IMR-90 (cell line): Measurements from ENCODE around the gene RBL2. TPM values are rescaled to one million over a fixed set of nuclear protein-coding genes. Genes with fewer than 3 reads are reported as not detected.

Experiments
- ATAC-seq: fragments of 200-7000 bp; cut with Tn5 transposase; 2 replicates; pipeline ENCODE4 v1.9.1; 2020; ENCODE audit warnings: low read depth, mild to moderate bottlenecking, moderate library complexity
- BruUV-seq: library from RNA; stranded (reverse); fragments of 400-500 nt; replicated peaks from 2 replicates; lab custom pipeline; 2021; lab: Mats Ljungman, UMichigan
- CTCF ChIA-PET: fragments of 300-600 bp; formaldehyde crosslinking; extraction: SDS; loops from one replicate; lab custom pipeline; 2021; ENCODE audit warnings: antibody characterized with exemption; lab: Yijun Ruan, JAX
- POLR2A ChIA-PET: fragments of 300-600 bp; sonication (Branson Sonifier 250); formaldehyde crosslinking; loops from one replicate; lab custom pipeline; 2022; ENCODE audit warnings: antibody characterized with exemption; ENCODE audit not compliant: unreplicated experiment; lab: Charles Lee
- DNase-seq: peaks from one replicate; pipeline ENCODE4 v3.0.0; 2013
- H2AFZ ChIP-seq: replicated peaks from 2 replicates; pipeline ENCODE3; 2013; ENCODE audit warnings: low read length, mild to moderate bottlenecking; ENCODE audit not compliant: poor library complexity
- H2AK5ac ChIP-seq: 2 replicates; pipeline ENCODE4 v1.6.1; 2013; ENCODE audit warnings: low read depth, low read length, inconsistent platforms
- H2AK9ac ChIP-seq: replicated peaks from 2 replicates; pipeline ENCODE3; 2013; ENCODE audit warnings: mild to moderate bottlenecking, low read depth, low read length, moderate library complexity; ENCODE audit not compliant: poor library complexity
- H2BK120ac ChIP-seq: 2 replicates; pipeline ENCODE4 v1.6.1; 2013; ENCODE audit warnings: low read depth, low read length, inconsistent platforms
- H2BK15ac ChIP-seq: 3 replicates; pipeline ENCODE4 v1.6.1; 2013; ENCODE audit warnings: low read depth, low read length, inconsistent platforms
- H2BK20ac ChIP-seq: 2 replicates; pipeline ENCODE4 v1.6.1; 2013; ENCODE audit warnings: low read depth, mild to moderate bottlenecking, inconsistent platforms, low read length, moderate library complexity
- H2BK5ac ChIP-seq: 2 replicates; pipeline ENCODE4 v1.6.1; 2013; ENCODE audit warnings: mild to moderate bottlenecking, low read depth, low read length, inconsistent platforms; ENCODE audit not compliant: poor library complexity, severe bottlenecking
- H3K14ac ChIP-seq: replicated peaks from 2 replicates; pipeline ENCODE4 v1.6.1; 2013; ENCODE audit warnings: low read depth, low read length, inconsistent platforms
- H3K18ac ChIP-seq: 2 replicates; pipeline ENCODE4 v1.6.1; 2013; ENCODE audit warnings: low read depth, low read length, control low read depth
- H3K23ac ChIP-seq: 2 replicates; pipeline ENCODE4 v1.6.1; 2013; ENCODE audit warnings: low read depth, low read length, inconsistent platforms
- H3K27ac ChIP-seq: 2 replicates; pipeline ENCODE4 v1.5.1; 2013; ENCODE audit warnings: mild to moderate bottlenecking, control low read depth, low read length; ENCODE audit not compliant: insufficient read depth
- H3K27me3 ChIP-seq: 2 replicates; pipeline ENCODE4 v1.6.1; 2013; ENCODE audit warnings: low read length; ENCODE audit not compliant: control insufficient read depth, insufficient read depth
- H3K36me3 ChIP-seq: 2 replicates; pipeline ENCODE4 v1.6.1; 2013; ENCODE audit warnings: low read length, mixed read lengths; ENCODE audit not compliant: control insufficient read depth, insufficient read depth
- H3K4ac ChIP-seq: 2 replicates; pipeline ENCODE4 v1.6.1; 2013; ENCODE audit warnings: low read depth, low read length, inconsistent platforms
- H3K4me1 ChIP-seq: 2 replicates; pipeline ENCODE4 v1.6.1; 2013; ENCODE audit warnings: low read length, mixed read lengths; ENCODE audit not compliant: control insufficient read depth, insufficient read depth
- H3K4me2 ChIP-seq: 2 replicates; pipeline ENCODE4 v1.6.1; 2013; ENCODE audit warnings: low read depth, mild to moderate bottlenecking, control low read depth, low read length, moderate library complexity
- H3K4me3 ChIP-seq: 2 replicates; pipeline ENCODE4 v1.5.1; 2013; ENCODE audit warnings: low read depth, mild to moderate bottlenecking, control low read depth, low read length, moderate library complexity; ENCODE audit not compliant: insufficient read depth
- H3K56ac ChIP-seq: 2 replicates; pipeline ENCODE4 v1.6.1; 2013; ENCODE audit warnings: low read length, inconsistent platforms; ENCODE audit not compliant: insufficient read depth; ENCODE audit errors: extremely low read depth
- H3K79me1 ChIP-seq, 2 experiments: 2 replicates each; pipeline ENCODE4 v1.6.1; 2013; ENCODE audit warnings: low read length in 2 of 2, inconsistent platforms in 1 of 2, low read depth in 1 of 2
- H3K9ac ChIP-seq: 2 replicates; pipeline ENCODE4 v1.6.1; 2013; ENCODE audit warnings: low read depth, low read length, control low read depth
- H3K9me1 ChIP-seq: 2 replicates; pipeline ENCODE4 v1.6.1; 2013; ENCODE audit warnings: low read length, inconsistent platforms; ENCODE audit not compliant: insufficient read depth
- H3K9me3 ChIP-seq: 2 replicates; pipeline ENCODE4 v1.6.1; 2013; ENCODE audit warnings: low read length; ENCODE audit not compliant: control insufficient read depth, insufficient read depth
- H4K20me1 ChIP-seq: 2 replicates; pipeline ENCODE4 v1.6.1; 2013; ENCODE audit warnings: low read length, inconsistent platforms; ENCODE audit not compliant: insufficient read depth
- H4K5ac ChIP-seq: 2 replicates; pipeline ENCODE4 v1.6.1; 2013; ENCODE audit warnings: mild to moderate bottlenecking, low read depth, low read length, control low read depth
- H4K8ac ChIP-seq, 2 experiments: 2 replicates each; pipeline ENCODE4 v1.6.1; 2013; ENCODE audit warnings: low read depth in 2 of 2, low read length in 2 of 2, control low read depth in 1 of 2, inconsistent platforms in 1 of 2
- H4K91ac ChIP-seq: 2 replicates; pipeline ENCODE4 v1.6.1; 2013; ENCODE audit warnings: low read depth, low read length, inconsistent platforms; ENCODE audit not compliant: insufficient read depth
- BHLHE40 ChIP-seq: fragments of 150-350 bp; IDR thresholded peaks from 2 replicates; pipeline ENCODE4 v1.6.1; 2016; ENCODE audit warnings: mild to moderate bottlenecking, low read depth, low read length
- CEBPB ChIP-seq: IDR thresholded peaks from 2 replicates; pipeline ENCODE4 v1.6.1; 2012; ENCODE audit warnings: low read depth, low read length, improper control_type of control experiment
- CHD1 ChIP-seq: IDR thresholded peaks from 2 replicates; pipeline ENCODE4 v1.6.1; 2012; ENCODE audit warnings: low read depth, low read length, improper control_type of control experiment
- ELK1 ChIP-seq: fragments of 150-350 bp; IDR thresholded peaks from 2 replicates; pipeline ENCODE4 v1.6.1; 2016; ENCODE audit warnings: low read depth, mild to moderate bottlenecking, low read length, moderate library complexity, borderline replicate concordance
- FOS ChIP-seq: fragments of 150-350 bp; IDR thresholded peaks from 2 replicates; pipeline ENCODE4 v1.6.1; 2016; ENCODE audit warnings: low read depth, low read length
- MAFK ChIP-seq: IDR thresholded peaks from 2 replicates; pipeline ENCODE4 v1.6.1; 2012; ENCODE audit warnings: low read depth, low read length, improper control_type of control experiment
- MAZ ChIP-seq: IDR thresholded peaks from 2 replicates; pipeline ENCODE4 v1.6.1; 2012; ENCODE audit warnings: low read depth, mild to moderate bottlenecking, low read length, improper control_type of control experiment, moderate library complexity, borderline replicate concordance
- POLR2A ChIP-seq: IDR thresholded peaks from 2 replicates; pipeline ENCODE4 v1.6.1; 2012; ENCODE audit warnings: mild to moderate bottlenecking, low read depth, low read length
- RAD21 ChIP-seq: IDR thresholded peaks from 2 replicates; pipeline ENCODE4 v1.6.1; 2012; ENCODE audit warnings: low read length, improper control_type of control experiment
- RCOR1 ChIP-seq: IDR thresholded peaks from 2 replicates; pipeline ENCODE4 v1.6.1; 2012; ENCODE audit warnings: mild to moderate bottlenecking, low read length, improper control_type of control experiment; ENCODE audit not compliant: insufficient replicate concordance
- RFX5 ChIP-seq: IDR thresholded peaks from 2 replicates; pipeline ENCODE4 v1.8.0; 2012; ENCODE audit warnings: low read depth, mild to moderate bottlenecking, low read length, moderate library complexity
- SMC3 ChIP-seq: fragments of 150-350 bp; IDR thresholded peaks from 2 replicates; pipeline ENCODE4 v1.6.1; 2016; ENCODE audit warnings: low read depth, mild to moderate bottlenecking, antibody characterized with exemption, low read length, moderate library complexity
- WGBS, 2 experiments: methylation state at CpG; one replicate each; pipeline versions ENCODE4 v1.1.5 to v1.1.7; 2013; ENCODE audit warnings: missing lambda C conversion rate in 2 of 2; ENCODE audit not compliant: insufficient read length in 1 of 2; ENCODE audit errors: extremely low coverage in 2 of 2; 5-methylcytosine and 5-hydroxymethylcytosine counted together
- dilution Hi-C: fragments of 300-500 bp; cut with HindIII; formaldehyde crosslinking; loops from one replicate; pipeline ENCODE4 v1.14.3; 2018; ENCODE audit warnings: low sequenced_read_pairs; ENCODE audit not compliant: unreplicated experiment
- in situ Hi-C: fragments of 300-500 bp; cut with MboI; formaldehyde crosslinking; loops from 3 replicates; pipeline ENCODE4 v1.14.3; 2019; ENCODE audit warnings: low sequenced_read_pairs, inconsistent platforms, mixed read lengths
- intact Hi-C: fragments of 100-400 bp; cut with micrococcal nuclease; formaldehyde crosslinking; loops from 2 replicates; pipeline ENCODE4 v1.10.0; 2022
- polyA plus RNA-seq, 3 experiments: library from polyadenylated mRNA; depleted of rRNA; stranded (reverse); fragments of >200 nt; gene quantifications; 2 replicates each; pipeline ENCODE4 v1.2.3, GENCODE V29; 2012; ENCODE audit warnings: low replicate concordance in 1 of 3
- total RNA-seq: library from RNA; depleted of rRNA; stranded (reverse); fragments of >200 nt; gene quantifications from 2 replicates; pipeline ENCODE4 v1.2.3, GENCODE V29; 2012
- TF ChIP-seq, protein P1 (sequence below): fragments of 150-350 bp; IDR thresholded peaks from 2 replicates; pipeline ENCODE4 v1.6.1; 2017; ENCODE audit warnings: mild to moderate bottlenecking, antibody characterized with exemption, low read length, low read depth
- TF ChIP-seq, protein P2 (sequence below): conservative IDR thresholded peaks from 2 replicates; pipeline ENCODE4 v1.5.1; 2012; ENCODE audit warnings: mild to moderate bottlenecking, low read depth, low read length, improper control_type of control experiment

Gene RBL2
- total and polyA plus RNA-seq, 2 of the 4 experiments (the other 2 are of a cell fraction), result 19.7 to 23.4 TPM

GRCh38 chr16:53445534-53445933 is 11.3 kb downstream of the RBL2 start:
- Histone ChIP-seq H4K8ac (no peak overlapping the region), H3K36me3 (peaks cover 9% of the 10 kb centered on the region), H3K9me1 (no peaks in the 10 kb centered on the region), H2AFZ (no peak overlapping the region), H2BK20ac (no peak overlapping the region), H3K18ac (no peak overlapping the region), H3K4ac (no peak overlapping the region), H3K4me2 (no peak overlapping the region), H2BK15ac (no peak overlapping the region), H4K20me1 (no peaks in the 10 kb centered on the region), H3K79me1 (peaks cover 0 to 3% of the 10 kb centered on the region in 2 experiments; a peak in 1 of 4 replicates), H2BK120ac (no peak overlapping the region), H2BK5ac (no peak overlapping the region), H3K27ac (no peak overlapping the region), H3K4me1 (no peaks in the 10 kb centered on the region), H4K91ac (no peak overlapping the region), H3K9ac (no peak overlapping the region), H2AK5ac (no peak overlapping the region), H3K23ac (no peak overlapping the region), H3K56ac (no peak overlapping the region), H3K27me3 (no peaks in the 10 kb centered on the region), H3K9me3 (no peaks in the 10 kb centered on the region), H3K14ac (no peak overlapping the region), H3K4me3 (no peak overlapping the region), H2AK9ac (no peak overlapping the region), H4K5ac (no peak overlapping the region)
- ATAC-seq (no peak), DNase-seq (no peak)
- TF ChIP-seq, protein P1, sequence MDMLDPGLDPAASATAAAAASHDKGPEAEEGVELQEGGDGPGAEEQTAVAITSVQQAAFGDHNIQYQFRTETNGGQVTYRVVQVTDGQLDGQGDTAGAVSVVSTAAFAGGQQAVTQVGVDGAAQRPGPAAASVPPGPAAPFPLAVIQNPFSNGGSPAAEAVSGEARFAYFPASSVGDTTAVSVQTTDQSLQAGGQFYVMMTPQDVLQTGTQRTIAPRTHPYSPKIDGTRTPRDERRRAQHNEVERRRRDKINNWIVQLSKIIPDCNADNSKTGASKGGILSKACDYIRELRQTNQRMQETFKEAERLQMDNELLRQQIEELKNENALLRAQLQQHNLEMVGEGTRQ, result no peak
- no peak for TF ChIP-seq RFX5
- no peak for TF ChIP-seq MAFK
- TF ChIP-seq CHD1, result no peak
- TF ChIP-seq RCOR1, result no peak
- TF ChIP-seq FOS, result no peak
- no peak for TF ChIP-seq POLR2A
- no peak for TF ChIP-seq ELK1
- no peak for TF ChIP-seq RAD21
- TF ChIP-seq BHLHE40, result no peak
- TF ChIP-seq, protein P2, sequence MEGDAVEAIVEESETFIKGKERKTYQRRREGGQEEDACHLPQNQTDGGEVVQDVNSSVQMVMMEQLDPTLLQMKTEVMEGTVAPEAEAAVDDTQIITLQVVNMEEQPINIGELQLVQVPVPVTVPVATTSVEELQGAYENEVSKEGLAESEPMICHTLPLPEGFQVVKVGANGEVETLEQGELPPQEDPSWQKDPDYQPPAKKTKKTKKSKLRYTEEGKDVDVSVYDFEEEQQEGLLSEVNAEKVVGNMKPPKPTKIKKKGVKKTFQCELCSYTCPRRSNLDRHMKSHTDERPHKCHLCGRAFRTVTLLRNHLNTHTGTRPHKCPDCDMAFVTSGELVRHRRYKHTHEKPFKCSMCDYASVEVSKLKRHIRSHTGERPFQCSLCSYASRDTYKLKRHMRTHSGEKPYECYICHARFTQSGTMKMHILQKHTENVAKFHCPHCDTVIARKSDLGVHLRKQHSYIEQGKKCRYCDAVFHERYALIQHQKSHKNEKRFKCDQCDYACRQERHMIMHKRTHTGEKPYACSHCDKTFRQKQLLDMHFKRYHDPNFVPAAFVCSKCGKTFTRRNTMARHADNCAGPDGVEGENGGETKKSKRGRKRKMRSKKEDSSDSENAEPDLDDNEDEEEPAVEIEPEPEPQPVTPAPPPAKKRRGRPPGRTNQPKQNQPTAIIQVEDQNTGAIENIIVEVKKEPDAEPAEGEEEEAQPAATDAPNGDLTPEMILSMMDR, result no peak
- TF ChIP-seq CEBPB, result no peak
- TF ChIP-seq MAZ, result no peak
- TF ChIP-seq SMC3, result no peak
- POLR2A ChIA-PET, result no interaction called here
- CTCF ChIA-PET, result no interaction called here
- in situ Hi-C loops, result loop anchor here (25.0 kb wide), 1 partner anchor 383 kb away; the partner anchor contains the start of genes CHD9 and CHD9NB
- 83% methylated on average over 1 of the region's 5 CpGs; no CpG with 5 or more reads in 1 of the 2 experiments for WGBS, 2 experiments
- intact Hi-C loops, result no loop called here
- dilution Hi-C loops, result no loop called here
- no TSS peak for BruUV-seq
